Measurements from ENCODE around the gene CELA2A. TPM values are rescaled to one million over a fixed set of nuclear protein-coding genes. Genes with fewer than 3 reads are reported as not detected.
"Not testable (repeated sequence)": the region's sequence is repeated elsewhere in the genome, so short reads cannot be mapped to it uniquely, and the experiment has no call there.

The CELA2A gene
- total and polyA plus RNA-seq, 2 donors (not counting 3 experiments of a cell fraction or from before 2014, with no cell fraction given), result not detected

GRCh38 chr1:15479654-15480347 is 23.3 kb downstream of the CELA2A start:
- H3K9me3 ChIP-seq (replicated peaks; ENCODE audit: control insufficient read depth, insufficient read depth, low read length), result no peaks in the 10 kb centered on the region
- H3K4me2 ChIP-seq (ENCODE audit: insufficient read depth, low read length), result no peak overlapping the region
- no peak for DNase-seq (ENCODE audit: low read depth, low spot score)
- TF ChIP-seq FOS (IDR thresholded peaks at IDR 0.05; ENCODE audit: borderline replicate concordance, insufficient read depth, low read length) (no peak), POLR2A (IDR thresholded peaks at IDR 0.05; ENCODE audit: low read depth, low read length) (no peak)
- H3K79me2 ChIP-seq (ENCODE audit: control insufficient read depth, insufficient read depth, low read length), result no peaks in the 10 kb centered on the region
- H3K27me3 ChIP-seq (ENCODE audit: control insufficient read depth in 2 of 2, insufficient read depth in 2 of 2, low read length in 2 of 2), result no peaks in the 10 kb centered on the region
- H4K20me1 ChIP-seq (replicated peaks; ENCODE audit: control insufficient read depth, extremely low read depth, insufficient read depth, low read length), result no peaks in the 10 kb centered on the region
- CTCF ChIA-PET, result interaction anchor here (1.5 kb wide), 1 partner anchor 19 kb away, joined by 3 read pairs; no protein-coding TSS in a partner anchor
- H3K9me1 ChIP-seq (replicated peaks; ENCODE audit: control insufficient read depth, extremely low read depth, insufficient read depth, low read length), result no peaks in the 10 kb centered on the region
- no peak overlapping the region for H3K4me3 ChIP-seq (replicated peaks in 1 of 3; ENCODE audit: insufficient read depth in 1 of 3, low read depth in 1 of 3, low read length in 3 of 3)
- H3K9ac ChIP-seq (replicated peaks; ENCODE audit: extremely low read depth, insufficient read depth, low read length), result no peak overlapping the region
- H2AFZ ChIP-seq (ENCODE audit: low read depth, low read length), result no peak overlapping the region
- dilution Hi-C loops (cut with MboI; ENCODE audit: extremely low pct_ligation_motif_present, low sequenced_read_pairs) (no loop called here), intact Hi-C loops (cut with micrococcal nuclease) (no loop called here)
- BruUV-seq (replicated peaks), result no TSS peak
- H3K27ac ChIP-seq (ENCODE audit: insufficient read depth, low read depth, low read length), result no peak overlapping the region
- no peaks in the 10 kb centered on the region for H3K4me1 ChIP-seq (ENCODE audit: control insufficient read depth, extremely low read depth, insufficient read depth, low read length)
- POLR2A ChIA-PET, result no interaction called here
- no peaks in the 10 kb centered on the region for H3K36me3 ChIP-seq (ENCODE audit: control insufficient read depth in 2 of 2, extremely low read depth in 1 of 2, insufficient read depth in 2 of 2, low read length in 2 of 2)
- FAIRE-seq, result no peak

GRCh38 chr1:15482455-15482854 is 25.9 kb downstream of the CELA2A start:
- H2AFZ ChIP-seq (ENCODE audit: low read depth, low read length); H3K27me3 ChIP-seq (ENCODE audit: control insufficient read depth in 2 of 2, insufficient read depth in 2 of 2, low read length in 2 of 2); H3K9me1 ChIP-seq (replicated peaks; ENCODE audit: control insufficient read depth, extremely low read depth, insufficient read depth, low read length); H3K79me2 ChIP-seq (ENCODE audit: control insufficient read depth, insufficient read depth, low read length); H3K9me3 ChIP-seq (replicated peaks; ENCODE audit: control insufficient read depth, insufficient read depth, low read length); H3K4me1 ChIP-seq (ENCODE audit: control insufficient read depth, extremely low read depth, insufficient read depth, low read length); POLR2A ChIA-PET; H3K4me3 ChIP-seq (replicated peaks in 1 of 3; ENCODE audit: insufficient read depth in 1 of 3, low read depth in 1 of 3, low read length in 3 of 3); CTCF ChIA-PET; H4K20me1 ChIP-seq (replicated peaks; ENCODE audit: control insufficient read depth, extremely low read depth, insufficient read depth, low read length); H3K4me2 ChIP-seq (ENCODE audit: insufficient read depth, low read length); BruUV-seq (replicated peaks); dilution Hi-C loops (cut with MboI; ENCODE audit: extremely low pct_ligation_motif_present, low sequenced_read_pairs); DNase-seq (ENCODE audit: low read depth, low spot score); H3K9ac ChIP-seq (replicated peaks; ENCODE audit: extremely low read depth, insufficient read depth, low read length); intact Hi-C loops (cut with micrococcal nuclease); H3K27ac ChIP-seq (ENCODE audit: insufficient read depth, low read depth, low read length); FAIRE-seq; H3K36me3 ChIP-seq (ENCODE audit: control insufficient read depth in 2 of 2, extremely low read depth in 1 of 2, insufficient read depth in 2 of 2, low read length in 2 of 2): not testable (repeated sequence)

GRCh38 chr1:15482983-15483543 is 26.5 kb downstream of the CELA2A start:
- CTCF ChIA-PET, result interaction anchor here (0.6 kb wide), 1 partner anchor 85 kb away, joined by 3 read pairs; no protein-coding TSS in a partner anchor
- H3K79me2 ChIP-seq (ENCODE audit: control insufficient read depth, insufficient read depth, low read length); dilution Hi-C loops (cut with MboI; ENCODE audit: extremely low pct_ligation_motif_present, low sequenced_read_pairs); H2AFZ ChIP-seq (ENCODE audit: low read depth, low read length); H3K27ac ChIP-seq (ENCODE audit: insufficient read depth, low read depth, low read length); H3K4me1 ChIP-seq (ENCODE audit: control insufficient read depth, extremely low read depth, insufficient read depth, low read length); DNase-seq (ENCODE audit: low read depth, low spot score); H3K9me1 ChIP-seq (replicated peaks; ENCODE audit: control insufficient read depth, extremely low read depth, insufficient read depth, low read length); H4K20me1 ChIP-seq (replicated peaks; ENCODE audit: control insufficient read depth, extremely low read depth, insufficient read depth, low read length); FAIRE-seq; POLR2A ChIA-PET; H3K4me2 ChIP-seq (ENCODE audit: insufficient read depth, low read length); H3K36me3 ChIP-seq (ENCODE audit: control insufficient read depth in 2 of 2, extremely low read depth in 1 of 2, insufficient read depth in 2 of 2, low read length in 2 of 2); H3K27me3 ChIP-seq (ENCODE audit: control insufficient read depth in 2 of 2, insufficient read depth in 2 of 2, low read length in 2 of 2); BruUV-seq (replicated peaks); H3K4me3 ChIP-seq (replicated peaks in 1 of 3; ENCODE audit: insufficient read depth in 1 of 3, low read depth in 1 of 3, low read length in 3 of 3); H3K9ac ChIP-seq (replicated peaks; ENCODE audit: extremely low read depth, insufficient read depth, low read length); intact Hi-C loops (cut with micrococcal nuclease); H3K9me3 ChIP-seq (replicated peaks; ENCODE audit: control insufficient read depth, insufficient read depth, low read length): not testable (repeated sequence)

Data from endothelial cell of umbilical vein (primary cell).